NCI-H524 treated with DMSO at 0.1 percent for 48 hours (cell line): ENCODE results near the gene CCL4.

ENCODE experiments used
- DNase-seq: peaks from one replicate; lab custom pipeline; 2025; lab: John Stamatoyannopoulos, UW

CCL4 gene

GRCh38 chr17:36144981-36145729 lies 41.5 kb downstream of the CCL4 start:
- no peak for DNase-seq

GRCh38 chr17:36147601-36148000 lies 44.0 kb downstream of the CCL4 start:
- no peak for DNase-seq

GRCh38 chr17:36148559-36149295 lies 45.1 kb downstream of the CCL4 start:
- no peak for DNase-seq

GRCh38 chr17:36149296-36149820 lies 45.7 kb downstream of the CCL4 start:
- DNase-seq: no peak

GRCh38 chr17:36151891-36152638 lies 48.4 kb downstream of the CCL4 start:
- no peak for DNase-seq

GRCh38 chr17:36152639-36153120 lies 49.1 kb downstream of the CCL4 start:
- DNase-seq: no peak

- no peak for DNase-seq
Observed at GRCh38 chr17:36153895-36154610, 50.4 kb downstream of the CCL4 start.
